GM23338 (cell line): ENCODE results near the gene SRSF1. TPM values are rescaled to one million over a fixed set of nuclear protein-coding genes. Genes with fewer than 3 reads are reported as not detected.

ENCODE experiments used
- ATAC-seq: fragments of 200-7000 bp; cut with Tn5 transposase; 3 replicates; pipeline ENCODE4 v1.9.1; 2020
- DNase-seq: peaks from one replicate; pipeline ENCODE4 v3.0.0-alpha.2; 2015; ENCODE audit warnings: low spot score
- H2AFZ ChIP-seq: fragments of 200-600 bp; sonication (generic); 2 replicates; pipeline ENCODE4 v1.8.0; 2016; ENCODE audit warnings: antibody characterized with exemption, mild to moderate bottlenecking, moderate library complexity
- H3F3A ChIP-seq: fragments of 200-600 bp; sonication (generic); replicated peaks from 2 replicates; pipeline ENCODE4 v1.8.0; 2017; ENCODE audit warnings: antibody characterized with exemption, mixed run types, low read depth
- H3K27ac ChIP-seq: fragments of 200-600 bp; sonication (generic); 2 replicates; pipeline ENCODE4 v1.6.1; 2016; ENCODE audit warnings: low read depth
- H3K27me3 ChIP-seq: fragments of 200-600 bp; sonication (generic); 2 replicates; pipeline ENCODE4 v1.8.0; 2016; ENCODE audit warnings: mild to moderate bottlenecking, mixed run types, moderate library complexity; ENCODE audit not compliant: insufficient read depth
- H3K36me3 ChIP-seq: fragments of 200-600 bp; sonication (generic); 2 replicates; pipeline ENCODE4 v1.8.0; 2016; ENCODE audit warnings: mild to moderate bottlenecking; ENCODE audit not compliant: insufficient read depth
- H3K4me1 ChIP-seq: fragments of 200-600 bp; sonication (generic); 2 replicates; pipeline ENCODE4 v1.8.0; 2016; ENCODE audit warnings: mild to moderate bottlenecking, moderate library complexity; ENCODE audit not compliant: insufficient read depth
- H3K4me2 ChIP-seq: fragments of 200-600 bp; sonication (generic); 2 replicates; pipeline ENCODE4 v1.7.1; 2017; ENCODE audit warnings: mixed run types
- H3K4me3 ChIP-seq: fragments of 200-600 bp; sonication (generic); 2 replicates; pipeline ENCODE4 v1.6.1; 2016; ENCODE audit warnings: mixed run types
- H3K79me2 ChIP-seq: fragments of 200-600 bp; sonication (generic); replicated peaks from 2 replicates; pipeline ENCODE4 v1.8.0; 2017; ENCODE audit warnings: mild to moderate bottlenecking; ENCODE audit not compliant: insufficient read depth
- H3K9me2 ChIP-seq: fragments of 200-600 bp; sonication (generic); 2 replicates; pipeline ENCODE4 v1.8.0; 2017; ENCODE audit not compliant: insufficient read depth
- H4K20me1 ChIP-seq: fragments of 200-600 bp; sonication (generic); replicated peaks from 2 replicates; pipeline ENCODE4 v1.8.0; 2017; ENCODE audit warnings: mild to moderate bottlenecking; ENCODE audit not compliant: insufficient read depth
- H3K27ac Mint-ChIP-seq: 2 replicates; pipeline ENCODE4 v1.8.0; 2020; ENCODE audit warnings: inconsistent platforms, mild to moderate bottlenecking, moderate library complexity, mixed read lengths
- H3K27me3 Mint-ChIP-seq: 3 replicates; pipeline ENCODE4 v1.8.0; 2022; ENCODE audit warnings: low read depth, mild to moderate bottlenecking, moderate library complexity, mixed read lengths, inconsistent platforms; ENCODE audit not compliant: insufficient read depth, poor library complexity
- H3K36me3 Mint-ChIP-seq: 3 replicates; pipeline ENCODE4 v1.8.0; 2021; ENCODE audit warnings: low read depth, mild to moderate bottlenecking, inconsistent platforms, moderate library complexity, mixed read lengths
- H3K4me1 Mint-ChIP-seq: 3 replicates; pipeline ENCODE4 v1.8.0; 2020; ENCODE audit warnings: mild to moderate bottlenecking, inconsistent platforms, mixed read lengths
- H3K4me3 Mint-ChIP-seq: 3 replicates; pipeline ENCODE4 v1.8.0; 2021; ENCODE audit warnings: moderate library complexity, mild to moderate bottlenecking, inconsistent platforms, mixed read lengths
- H3K9me3 Mint-ChIP-seq: 3 replicates; pipeline ENCODE4 v1.8.0; 2020; ENCODE audit warnings: moderate library complexity, mild to moderate bottlenecking, inconsistent platforms, mixed read lengths
- CTCF ChIP-seq, 2 experiments: fragments of 200-600 bp in 1 of 2; sonication (generic) in 1 of 2; conservative IDR thresholded peaks; 2 replicates each; pipeline versions ENCODE4 v1.5.1 to v1.6.1; 2016 to 2017; ENCODE audit warnings: antibody characterized with exemption in 2 of 2, low read depth in 2 of 2, mild to moderate bottlenecking in 2 of 2, moderate library complexity in 1 of 2
- EZH2 ChIP-seq: fragments of 200-600 bp; sonication (generic); IDR thresholded peaks from one replicate; pipeline ENCODE4 v1.8.0; 2017; ENCODE audit warnings: antibody characterized with exemption, mild to moderate bottlenecking, low read depth; ENCODE audit not compliant: unreplicated experiment
- JUNB ChIP-seq: IDR thresholded peaks from one replicate; pipeline ENCODE4 v1.6.1; 2016; ENCODE audit warnings: antibody characterized with exemption; ENCODE audit not compliant: unreplicated experiment
- REST ChIP-seq: IDR thresholded peaks from one replicate; pipeline ENCODE4 v1.6.1; 2018; ENCODE audit warnings: antibody characterized with exemption; ENCODE audit not compliant: unreplicated experiment
- STAT1 ChIP-seq: IDR thresholded peaks from one replicate; pipeline ENCODE4 v1.6.1; 2016; ENCODE audit warnings: antibody characterized with exemption; ENCODE audit not compliant: unreplicated experiment
- ZNF331 ChIP-seq: fragments of 250-450 bp; sonication (Bioruptor Pico); IDR thresholded peaks from 2 replicates; pipeline ENCODE4 v1.5.0; 2020; ENCODE audit warnings: low read depth, mild to moderate bottlenecking, moderate library complexity
- ZNF462 ChIP-seq: fragments of 250-450 bp; sonication (Bioruptor Pico); IDR thresholded peaks from 2 replicates; pipeline ENCODE4 v1.5.0; 2020; ENCODE audit warnings: mild to moderate bottlenecking, moderate library complexity
- polyA plus RNA-seq: library from polyadenylated mRNA; unstranded; fragments of >200 nt; fragmentation: Nextera tagmentation; extraction: Ambion mirVana; gene quantifications from 2 replicates; pipeline ENCODE4 v1.2.1, GENCODE V29; 2016
- total RNA-seq: library from RNA; depleted of rRNA; stranded (reverse); fragments of >200 nt; shearing (Covaris generic); gene quantifications from 2 replicates; pipeline ENCODE4 v1.2.3, GENCODE V29; 2014

Gene SRSF1
- total and polyA plus RNA-seq, 2 experiments from 2014 or later = 413 to 584 TPM

- TF ChIP-seq CTCF (conservative IDR thresholded peaks at IDR 0.05; ENCODE audit: low read depth in 2 of 2) (no peak), EZH2 (no peak)
Measured at GRCh38 chr17:57968456-57968855, 38.6 kb downstream of the SRSF1 start (continued).

GRCh38 chr17:57966875-57967274, 40.2 kb downstream of the SRSF1 start:
- H3K27me3 Mint-ChIP-seq = peaks cover 6% of the 10 kb centered on the region
- H3K36me3 Mint-ChIP-seq = no peaks in the 10 kb centered on the region
- TF ChIP-seq ZNF331 (CRISPR knock-in tag) (no peak), JUNB (no peak), STAT1 (no peak), ZNF462 (CRISPR knock-in tag) (no peak), REST (no peak)
- 0 out of 2 replicates have a peak, but pooled peaks cover 6% of the 10 kb centered on the region for H3F3A ChIP-seq
- no peak for DNase-seq
- H3K36me3 ChIP-seq = no peaks in the 10 kb centered on the region
- H3K4me1 ChIP-seq = peaks cover 3% of the 10 kb centered on the region; the same call in 1 of the 2 replicates
- no peak overlapping the region for H3K4me3 ChIP-seq
- no peaks in the 10 kb centered on the region for H3K79me2 ChIP-seq
- H3K4me1 Mint-ChIP-seq = peaks cover 13% of the 10 kb centered on the region
- ATAC-seq = no peak
- H3K27ac ChIP-seq = no peak overlapping the region
- no peak overlapping the region for H3K4me2 ChIP-seq
- no peak overlapping the region for H3K27ac Mint-ChIP-seq
- no peak overlapping the region; the same call in 2 of the 3 replicates for H3K4me3 Mint-ChIP-seq
- peak overlapping the region; percentile 43; the same call in 1 of the 2 replicates for H2AFZ ChIP-seq
- H3K9me3 Mint-ChIP-seq = no peaks in the 10 kb centered on the region
- H3K9me2 ChIP-seq = no peaks in the 10 kb centered on the region
- H3K27me3 ChIP-seq = no peaks in the 10 kb centered on the region
- no peaks in the 10 kb centered on the region; the same call in 1 of the 2 replicates for H4K20me1 ChIP-seq
